Urothelium cell line (cell line): ENCODE measurements around the gene KIAA0232.
"Not testable (repeated sequence)": the region's sequence is repeated elsewhere in the genome, so short reads cannot be mapped to it uniquely, and the experiment has no call there.

Source experiments
- DNase-seq: peaks from one replicate; pipeline ENCODE4 v3.0.0; 2011; ENCODE audit warnings: low spot score, mixed read lengths
- FAIRE-seq: peaks from 2 replicates; lab custom pipeline; 2011; peaks lifted over from hg19 to GRCh38; lab: Jason Lieb, UNC

KIAA0232 gene

GRCh38 chr4:6773616-6774540, 8.6 kb upstream of the KIAA0232 start:
- FAIRE-seq (no peak), DNase-seq (no peak)

- DNase-seq (no peak), FAIRE-seq (no peak)
Measured at GRCh38 chr4:6775746-6776145, 6.8 kb upstream of the KIAA0232 start.

- no peak for DNase-seq
- FAIRE-seq = no peak
Measured at GRCh38 chr4:6776920-6777635, 5.4 kb upstream of the KIAA0232 start.

GRCh38 chr4:6777636-6778281, 4.8 kb upstream of the KIAA0232 start:
- DNase-seq (no peak), FAIRE-seq (no peak)

GRCh38 chr4:6778435-6778834, 4.1 kb upstream of the KIAA0232 start:
- no peak for FAIRE-seq

GRCh38 chr4:6779667-6780565, 2.6 kb upstream of the KIAA0232 start:
- FAIRE-seq (no peak), DNase-seq (peak; percentile 39)

More at GRCh38 chr4:6778435-6778834, 4.1 kb upstream of the KIAA0232 start:
- no peak for DNase-seq

- FAIRE-seq (no peak), DNase-seq (no peak)
Measured at GRCh38 chr4:6781113-6781512, 1.4 kb upstream of the KIAA0232 start.

GRCh38 chr4:6781561-6781960, 966 bp upstream of the KIAA0232 start:
- no peak for FAIRE-seq
- no peak for DNase-seq

GRCh38 chr4:6782846-6783110, 251 bp downstream of the KIAA0232 start:
- no peak for FAIRE-seq
- no peak for DNase-seq

- FAIRE-seq = peak; percentile 63
- peak; percentile 91 for DNase-seq
Measured at GRCh38 chr4:6783111-6783981, 819 bp downstream of the KIAA0232 start.

- DNase-seq (no peak), FAIRE-seq (no peak)
Measured at GRCh38 chr4:6785572-6785925, 3.0 kb downstream of the KIAA0232 start.

- no peak for FAIRE-seq
- DNase-seq = no peak
Measured at GRCh38 chr4:6788123-6788522, 5.6 kb downstream of the KIAA0232 start.

GRCh38 chr4:6791245-6791644, 8.7 kb downstream of the KIAA0232 start:
- FAIRE-seq, DNase-seq: not testable (repeated sequence)

GRCh38 chr4:6791796-6792195, 9.3 kb downstream of the KIAA0232 start:
- not testable (repeated sequence) for FAIRE-seq, DNase-seq

- no peak for DNase-seq
- no peak for FAIRE-seq
Measured at GRCh38 chr4:6794189-6794588, 11.7 kb downstream of the KIAA0232 start.

GRCh38 chr4:6795821-6796220, 13.3 kb downstream of the KIAA0232 start:
- FAIRE-seq = no peak
- DNase-seq = no peak

GRCh38 chr4:6797368-6797767, 14.8 kb downstream of the KIAA0232 start:
- FAIRE-seq, DNase-seq: not testable (repeated sequence)

GRCh38 chr4:6799091-6799490, 16.6 kb downstream of the KIAA0232 start:
- no peak for DNase-seq
- FAIRE-seq = no peak

- FAIRE-seq = no peak
- DNase-seq = no peak
Measured at GRCh38 chr4:6802025-6802424, 19.5 kb downstream of the KIAA0232 start.

GRCh38 chr4:6802626-6803025, 20.1 kb downstream of the KIAA0232 start:
- DNase-seq = no peak
- no peak for FAIRE-seq
